ENCODE results near the gene BIVM. TPM values are rescaled to one million over a fixed set of nuclear protein-coding genes. Genes with fewer than 3 reads are reported as not detected.

Gene BIVM
- total RNA-seq, 1 donor from 2014 or later: 43.2 TPM

DNA sequence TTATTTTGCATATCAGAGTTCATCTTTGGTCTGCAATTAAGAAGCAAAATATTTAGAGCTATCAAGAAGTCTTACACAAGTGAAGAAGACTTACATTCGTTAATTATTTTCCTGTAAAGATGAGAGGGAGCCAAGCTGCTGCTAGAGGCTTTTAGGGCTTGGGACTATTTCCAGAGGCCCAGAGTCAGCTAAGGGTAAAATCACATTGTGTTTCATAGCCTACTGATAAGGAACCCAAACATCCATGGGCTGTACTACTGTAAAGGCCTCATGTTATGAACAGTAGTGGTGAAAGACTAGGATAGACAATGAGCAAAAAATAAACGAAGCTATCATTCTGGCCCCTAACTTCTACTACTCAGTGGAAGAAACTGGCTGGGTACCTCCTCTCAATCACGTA is 14.4 kb upstream of the BIVM start:
- FAIRE-seq (no peak), DNase-seq (ENCODE audit: low spot score in 2 of 2) (no peak)

DNA sequence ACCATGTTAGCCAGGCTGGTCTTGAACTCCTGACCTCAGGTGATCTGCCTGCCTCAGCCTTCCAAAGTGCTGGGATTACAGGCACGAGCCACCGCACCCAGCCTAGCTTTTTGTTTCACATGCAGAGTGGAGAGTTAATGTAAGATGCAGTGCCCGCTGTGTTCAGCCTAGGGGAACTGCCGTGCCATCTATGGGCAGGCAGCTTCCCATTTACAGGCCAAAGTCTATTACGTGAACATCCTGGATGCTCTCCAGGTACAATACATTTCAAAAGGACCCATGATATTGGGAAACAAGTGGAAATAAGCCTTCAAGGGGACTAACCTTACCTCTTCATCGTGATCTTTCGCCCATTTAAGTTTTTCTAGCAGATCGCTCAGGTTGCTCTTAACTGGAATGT is 10.2 kb upstream of the BIVM start:
- FAIRE-seq: no peak
- no peak for DNase-seq (ENCODE audit: low spot score in 2 of 2)

DNA sequence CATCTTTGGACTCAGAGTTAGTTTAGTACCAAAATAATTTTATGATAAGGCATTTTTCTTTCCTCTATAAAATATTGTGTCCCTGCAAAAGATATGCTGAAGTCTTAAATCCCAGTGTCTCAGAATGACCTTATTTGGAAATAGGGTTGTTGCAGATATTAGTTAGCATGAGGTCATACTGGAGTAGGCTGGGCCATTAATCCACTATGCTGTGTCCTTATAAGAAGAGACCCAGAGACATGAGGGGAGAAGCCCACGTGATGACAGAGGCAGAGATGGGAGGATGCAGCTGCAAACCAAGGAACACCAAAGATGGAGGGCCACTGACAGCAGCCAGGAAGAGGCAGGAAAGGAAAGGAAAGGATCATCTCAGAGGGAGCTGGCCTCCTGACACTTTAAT is 6.5 kb upstream of the BIVM start:
- DNase-seq (ENCODE audit: low spot score in 2 of 2) (no peak), FAIRE-seq (no peak)

DNA sequence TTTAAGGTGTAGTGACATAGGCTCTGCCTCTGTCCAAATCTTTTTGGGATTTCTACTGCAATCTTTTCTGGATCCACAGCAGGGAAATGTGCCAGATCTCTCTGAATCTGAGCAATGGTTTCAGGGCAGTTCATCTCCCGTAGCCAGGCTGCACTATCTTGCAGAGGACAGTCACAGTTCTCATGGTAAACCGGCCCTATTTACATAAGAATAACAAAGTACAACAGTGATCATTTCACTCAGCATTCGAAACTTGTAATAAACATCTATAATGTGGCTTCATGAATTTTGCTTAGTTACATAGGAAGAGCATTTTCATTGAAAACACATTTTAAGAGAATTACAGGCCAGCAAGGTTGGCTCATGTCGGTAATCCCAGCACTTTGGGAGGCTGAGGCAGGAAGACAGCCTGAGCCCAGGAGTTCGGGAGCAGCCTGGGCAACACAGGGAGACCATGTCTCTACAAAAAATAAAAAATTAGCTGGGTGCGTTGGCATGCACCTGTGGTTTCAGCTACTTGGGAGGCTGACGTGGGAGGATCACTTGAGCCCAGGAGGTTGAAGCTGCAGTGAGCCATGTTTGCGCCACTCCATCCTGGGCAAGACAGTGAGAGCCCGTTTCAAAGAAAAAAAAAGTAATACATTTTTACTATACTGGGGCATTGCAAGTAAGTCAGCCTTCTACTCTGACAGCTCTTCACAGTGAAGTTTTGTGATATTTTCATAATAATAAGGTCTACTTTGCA is 5.1 kb upstream of the BIVM start:
- DNase-seq (ENCODE audit: low spot score in 2 of 2) (no peak), FAIRE-seq (no peak)

DNA sequence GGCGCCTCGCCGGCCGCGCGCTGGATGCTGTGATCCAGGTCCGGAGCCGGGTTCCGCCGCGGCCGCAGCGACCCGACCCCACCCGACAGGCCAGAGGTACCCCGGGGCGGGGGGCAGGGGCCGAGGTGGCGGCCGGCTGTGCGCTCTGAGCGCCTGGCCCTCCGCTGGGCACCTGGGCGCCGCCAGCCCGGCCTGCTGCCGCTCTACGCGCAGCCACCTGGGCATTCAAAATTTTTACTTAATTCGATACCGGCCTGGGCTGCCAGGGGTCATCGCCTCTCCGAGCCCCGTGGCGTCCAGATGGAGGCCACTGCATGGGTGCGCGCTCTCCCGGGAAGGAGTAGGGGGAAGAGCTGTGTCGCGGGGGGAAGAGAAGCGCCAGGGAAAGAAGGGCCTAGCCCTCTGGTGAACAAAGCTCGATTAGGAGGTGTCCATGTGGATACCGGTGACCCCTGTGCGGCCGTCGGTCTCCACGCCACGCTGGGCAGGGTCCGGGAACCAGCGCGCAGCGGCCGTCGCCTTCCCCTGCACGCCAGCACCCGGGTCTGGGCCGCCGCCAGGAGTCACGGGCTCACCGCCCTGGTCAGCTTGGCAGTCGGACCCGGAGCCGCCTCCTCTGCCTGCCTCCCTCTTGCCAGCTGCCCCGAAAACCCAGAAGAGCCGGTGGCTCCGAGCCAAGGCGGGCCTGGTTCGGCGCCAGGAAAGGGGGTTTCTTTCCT is 666 bp downstream of the BIVM start:
- DNase-seq (ENCODE audit: low spot score in 2 of 2): peak; percentile 44 to 62
- no peak for FAIRE-seq

DNA sequence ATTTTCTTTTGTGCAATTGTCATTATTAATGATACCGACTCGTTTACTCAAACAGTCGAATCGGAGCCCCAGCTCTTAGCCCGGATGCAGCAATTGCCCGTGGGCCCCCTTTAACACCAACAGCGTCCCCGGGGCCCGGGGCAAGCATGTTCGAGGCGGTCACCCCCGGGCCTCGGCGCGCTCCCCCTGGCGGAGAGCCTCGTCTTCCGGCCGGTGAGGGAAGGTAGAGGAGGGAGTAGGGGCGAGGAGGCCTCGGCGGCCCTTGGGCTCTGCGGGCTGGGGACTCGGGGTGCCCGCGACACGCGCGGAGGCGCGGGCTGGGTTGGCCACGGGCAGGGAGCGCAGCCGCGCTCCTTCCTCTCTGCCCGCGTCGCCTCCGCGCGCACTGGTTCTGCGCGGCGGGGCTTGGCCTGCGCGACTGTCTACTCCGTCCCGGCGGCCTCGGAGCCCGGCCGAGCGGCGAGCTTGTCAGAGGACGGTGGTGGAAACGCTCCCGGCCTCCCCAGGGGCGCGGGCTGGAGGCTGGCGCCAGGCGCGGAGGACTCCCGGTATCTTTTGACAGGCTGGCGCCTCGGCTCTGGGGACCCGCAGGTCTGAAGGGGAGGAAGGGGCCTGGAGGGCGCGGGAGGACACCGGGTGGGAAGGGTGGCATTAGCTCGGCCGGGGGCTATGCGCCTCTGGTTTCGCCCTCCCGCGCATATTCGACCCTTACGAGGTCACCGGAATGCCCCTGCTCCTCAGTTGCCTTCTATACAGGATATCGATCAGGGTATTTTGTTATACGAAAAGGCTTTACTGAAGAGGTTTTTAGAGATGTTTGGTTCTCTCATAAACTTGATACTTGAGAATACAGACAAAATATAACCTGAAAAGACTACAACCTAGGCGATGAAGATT is 1.5 kb downstream of the BIVM start:
- no peak for FAIRE-seq
- peak; percentile 77 to 83 for DNase-seq (ENCODE audit: low spot score in 2 of 2)

DNA sequence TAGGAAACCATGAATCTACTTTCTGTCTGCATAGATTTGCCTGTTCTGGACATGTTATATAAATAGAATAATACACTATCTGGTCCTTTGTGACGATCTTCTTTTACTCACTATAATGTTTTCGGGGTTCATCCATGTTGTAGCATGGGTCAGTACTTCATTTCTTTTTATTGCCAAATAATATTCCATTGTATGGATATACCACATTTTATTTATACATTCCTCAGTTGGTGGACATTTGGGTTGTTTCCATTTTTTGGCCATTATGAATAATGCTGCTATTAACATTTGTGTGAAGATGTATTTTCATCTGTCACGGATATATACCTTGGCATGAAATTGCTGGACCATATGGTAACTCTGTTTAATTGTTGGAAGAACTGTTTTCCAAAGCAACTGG is 6.8 kb downstream of the BIVM start:
- DNase-seq (ENCODE audit: low spot score in 2 of 2) (no peak), FAIRE-seq (no peak)

DNA sequence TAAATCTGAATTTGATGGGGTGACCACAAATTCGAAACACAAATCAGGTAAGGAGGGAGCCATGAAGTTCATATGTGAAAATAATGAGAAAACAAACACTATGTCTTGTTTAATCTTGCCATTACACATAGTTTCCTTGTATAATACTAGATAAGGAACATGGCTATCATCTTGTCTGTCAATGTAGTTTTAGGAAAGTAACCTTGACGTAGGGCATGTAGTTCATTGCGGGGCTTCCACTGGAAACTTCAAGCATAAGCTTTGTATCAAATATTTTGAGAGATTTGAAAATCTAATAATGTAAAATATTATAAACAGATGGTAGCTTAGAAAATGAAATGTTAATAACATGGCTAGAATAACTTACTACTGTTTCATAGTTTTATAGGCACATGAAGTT is 8.8 kb downstream of the BIVM start:
- FAIRE-seq: no peak
- DNase-seq (ENCODE audit: low spot score in 2 of 2): no peak

DNA sequence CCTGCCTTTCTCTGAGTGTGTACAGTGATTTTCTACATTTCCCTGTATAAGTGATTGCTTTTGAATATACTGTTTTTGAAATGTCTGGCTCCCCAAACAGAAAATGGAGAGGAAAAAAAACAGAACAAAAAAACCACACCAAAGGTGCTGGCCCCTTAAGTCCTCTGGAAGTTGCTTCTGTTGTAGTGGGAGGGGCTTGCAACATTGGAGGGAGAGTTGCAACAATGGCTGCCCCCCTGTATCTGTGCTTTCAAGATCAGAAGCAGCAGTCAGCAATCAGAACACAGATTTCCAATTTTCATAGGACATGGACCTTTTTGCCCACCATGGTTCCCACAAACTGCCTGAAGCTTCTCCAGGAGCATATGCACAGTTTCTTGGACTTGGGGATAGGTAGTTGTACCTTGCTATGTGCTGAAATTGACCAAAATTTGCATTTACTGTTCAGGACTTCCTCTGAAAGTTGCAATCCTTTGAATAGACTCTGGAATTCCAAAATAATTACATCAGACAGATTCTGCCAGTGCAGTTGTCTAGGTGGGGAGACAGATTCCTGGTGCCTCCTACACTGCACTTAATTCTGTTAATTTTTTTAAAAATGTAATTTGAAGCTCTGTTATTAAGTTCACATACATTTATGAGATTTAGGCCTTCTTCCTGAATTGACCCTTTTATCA is 13.8 kb downstream of the BIVM start:
- FAIRE-seq (no peak), DNase-seq (ENCODE audit: low spot score in 2 of 2) (no peak)

DNA sequence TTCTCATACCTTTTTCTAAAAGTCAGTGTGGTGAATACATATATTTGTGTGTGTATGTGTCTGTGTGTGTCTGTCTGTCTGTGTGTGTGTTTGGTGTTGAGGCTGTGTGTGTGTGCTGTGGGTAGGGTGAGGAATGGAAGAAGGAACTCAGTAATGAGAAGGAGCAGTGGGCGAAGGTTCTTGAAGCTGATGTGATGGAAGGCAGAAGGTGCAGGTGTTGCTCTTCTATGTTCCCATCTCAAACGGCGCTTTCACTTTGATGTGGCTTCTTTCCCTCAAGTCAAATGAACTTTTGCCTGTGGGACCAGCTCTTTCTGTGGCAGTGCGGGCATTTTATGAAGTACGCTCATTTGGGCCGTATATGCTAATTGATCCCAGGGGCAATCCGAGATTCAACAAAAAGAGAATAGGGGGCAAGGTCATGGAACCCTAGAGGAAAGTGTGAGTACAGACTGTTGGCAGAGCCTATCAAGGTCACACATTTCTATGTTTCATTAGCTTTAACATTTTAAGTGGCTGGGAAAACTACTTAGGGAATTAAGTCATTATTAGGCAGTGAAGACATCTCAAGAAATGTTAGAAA is 15.2 kb downstream of the BIVM start:
- DNase-seq (ENCODE audit: low spot score in 2 of 2) (no peak), FAIRE-seq (no peak)

DNA sequence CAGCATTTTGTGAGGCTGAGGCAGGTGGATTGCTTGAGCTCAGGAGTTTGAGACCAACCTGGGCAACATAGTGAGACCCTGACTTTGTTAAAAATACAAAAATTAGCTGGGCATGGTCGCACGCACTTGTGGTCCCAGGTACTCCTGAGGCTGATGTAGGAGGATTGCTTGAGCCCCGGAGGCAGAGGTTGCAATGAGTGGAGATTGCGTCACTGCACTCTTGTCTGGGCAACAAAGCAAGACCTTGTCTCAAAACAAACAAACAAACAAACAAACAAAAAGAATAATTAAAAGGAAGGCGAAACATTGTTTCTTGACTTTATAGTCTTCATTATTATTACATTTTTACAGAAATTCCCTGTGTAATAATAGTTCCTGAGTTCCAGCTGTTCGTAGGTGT is 15.9 kb downstream of the BIVM start:
- DNase-seq (ENCODE audit: low spot score in 2 of 2) (no peak), FAIRE-seq (no peak)

DNA sequence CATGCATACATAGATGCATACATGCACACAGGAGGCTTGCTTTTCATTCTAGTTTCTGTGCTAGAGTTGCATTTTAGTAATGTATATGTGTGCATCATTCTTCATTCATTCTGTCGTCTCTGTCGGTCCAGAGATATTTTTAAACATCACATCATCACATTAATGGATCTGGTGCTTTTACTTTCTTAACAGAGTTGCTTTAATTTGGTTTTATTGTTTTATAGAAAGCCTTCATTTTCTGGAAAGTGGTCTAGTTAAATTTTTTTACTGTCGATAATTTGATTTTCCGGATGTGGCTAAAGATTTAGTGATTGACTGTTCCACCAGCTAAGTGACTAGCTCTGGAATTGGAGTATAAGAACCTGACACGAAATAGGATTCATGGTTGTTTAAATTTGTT is 16.9 kb downstream of the BIVM start:
- no peak for FAIRE-seq

DNA sequence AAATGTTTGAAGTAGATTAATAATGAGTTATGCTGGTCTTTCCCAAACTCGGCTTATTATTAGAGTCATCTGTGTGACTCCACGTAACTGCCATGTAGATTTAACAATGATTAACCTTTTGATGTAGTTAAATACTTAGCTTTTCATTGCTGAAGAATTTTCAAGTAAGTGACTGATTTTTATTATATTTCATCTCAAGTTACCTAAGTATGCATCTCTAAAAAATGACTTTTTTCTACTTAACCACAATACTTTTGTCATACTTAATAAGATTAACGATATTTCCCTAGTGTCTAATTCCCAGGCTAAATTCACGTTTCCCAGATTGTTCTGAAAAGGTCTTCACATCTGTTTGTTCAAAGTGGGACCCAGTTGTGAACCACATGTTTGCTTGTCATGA is 17.8 kb downstream of the BIVM start:
- FAIRE-seq (no peak), DNase-seq (ENCODE audit: low spot score in 2 of 2) (no peak)

More for the DNA sequence above, 16.9 kb downstream of the BIVM start:
- no peak for DNase-seq (ENCODE audit: low spot score in 2 of 2)

DNA sequence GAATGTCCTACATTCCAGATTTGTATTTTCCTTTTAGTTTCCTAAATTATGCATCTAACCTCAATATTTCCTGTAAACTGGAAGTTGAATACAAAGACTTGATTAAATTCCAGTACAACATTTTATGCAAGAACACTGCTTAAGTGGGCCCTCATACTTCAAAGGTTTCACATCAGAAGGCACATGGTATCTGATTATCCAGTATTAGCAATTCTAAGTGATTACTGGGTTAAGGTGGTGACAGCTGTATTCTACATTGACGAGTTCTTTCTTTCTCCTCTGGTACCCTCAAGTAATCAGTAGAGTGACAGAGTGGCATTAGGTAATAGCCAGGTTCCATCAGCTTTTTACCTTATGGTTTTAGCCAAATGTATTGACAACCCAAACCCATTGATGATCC is 18.3 kb downstream of the BIVM start:
- DNase-seq (ENCODE audit: low spot score in 2 of 2) (no peak), FAIRE-seq (no peak)

DNA sequence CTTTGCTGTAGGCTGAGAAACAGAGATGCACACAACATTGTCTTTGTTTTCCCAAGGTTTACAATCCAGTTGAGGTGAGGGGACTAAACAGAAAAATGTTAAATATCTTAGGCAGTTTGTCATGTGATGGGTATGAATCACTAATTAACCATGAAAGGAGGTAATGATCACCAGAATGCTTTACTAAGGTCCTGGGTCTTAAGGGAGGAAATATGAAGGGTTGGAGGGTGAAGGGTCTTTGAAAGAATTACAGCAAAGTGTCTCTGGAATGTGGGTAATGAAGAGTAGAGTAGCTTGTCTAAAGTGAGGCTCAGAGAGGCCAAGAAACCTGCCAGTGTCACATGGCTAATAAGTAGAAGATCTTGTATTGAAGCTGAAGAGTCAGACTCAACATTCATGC is 19.0 kb downstream of the BIVM start:
- FAIRE-seq (no peak), DNase-seq (ENCODE audit: low spot score in 2 of 2) (no peak)

DNA sequence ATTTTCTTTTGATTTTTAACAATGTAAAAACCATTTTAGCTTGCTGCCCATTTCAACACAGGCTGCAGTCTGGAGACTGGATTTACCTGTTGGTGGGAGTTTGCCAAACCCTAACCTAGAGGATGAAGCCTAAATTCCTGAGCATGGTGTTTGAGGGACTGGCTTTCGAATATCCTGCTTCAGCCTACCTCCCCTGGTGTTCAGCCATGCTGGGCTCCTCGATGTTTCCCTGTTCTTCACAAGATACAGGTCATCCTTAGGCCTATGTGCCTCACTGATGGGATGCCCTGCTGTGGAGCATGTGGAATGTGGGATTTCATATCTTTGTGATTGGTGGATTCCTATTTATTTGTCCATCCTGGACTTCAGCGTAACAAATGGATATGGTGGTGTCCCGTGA is 26.5 kb downstream of the BIVM start:
- FAIRE-seq (no peak), DNase-seq (ENCODE audit: low spot score in 2 of 2) (no peak)

DNA sequence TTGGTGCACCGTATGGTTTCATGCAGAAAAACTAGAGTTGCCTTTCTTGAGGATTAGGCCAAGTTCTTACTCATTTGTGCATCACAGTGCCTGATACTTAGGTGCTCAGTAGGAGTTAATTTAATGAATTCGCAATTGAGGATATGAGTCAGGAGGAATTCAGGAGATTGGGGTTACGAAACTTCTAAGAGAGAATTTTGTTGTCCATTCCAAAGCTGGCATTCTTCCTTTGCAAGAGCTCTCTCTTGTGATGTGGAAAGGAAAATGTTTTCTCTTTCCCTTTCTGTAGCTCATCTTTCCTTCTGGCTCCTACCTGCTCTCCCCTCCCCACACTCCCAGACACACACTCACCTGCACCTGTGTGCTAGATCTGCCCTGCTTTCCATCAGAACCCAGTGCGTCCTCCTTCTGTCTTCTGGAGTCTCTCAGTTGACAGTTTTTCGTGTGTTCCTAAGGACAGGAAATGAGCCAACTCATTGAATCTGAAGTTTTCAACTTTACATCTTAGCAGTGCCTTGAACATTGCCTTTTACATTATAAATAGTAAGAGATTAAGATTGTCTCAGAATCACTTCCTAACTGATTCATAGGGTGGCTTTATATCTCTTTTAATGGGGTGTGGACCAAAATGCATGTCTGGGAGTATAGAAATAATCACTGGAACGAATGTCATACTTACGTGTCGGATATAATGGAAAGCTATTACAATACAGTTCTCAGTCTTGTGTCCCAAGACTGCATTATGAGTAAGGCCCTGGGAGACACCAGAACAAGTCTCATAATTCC is 27.2 kb downstream of the BIVM start:
- no peak for DNase-seq (ENCODE audit: low spot score in 2 of 2)
- no peak for FAIRE-seq

DNA sequence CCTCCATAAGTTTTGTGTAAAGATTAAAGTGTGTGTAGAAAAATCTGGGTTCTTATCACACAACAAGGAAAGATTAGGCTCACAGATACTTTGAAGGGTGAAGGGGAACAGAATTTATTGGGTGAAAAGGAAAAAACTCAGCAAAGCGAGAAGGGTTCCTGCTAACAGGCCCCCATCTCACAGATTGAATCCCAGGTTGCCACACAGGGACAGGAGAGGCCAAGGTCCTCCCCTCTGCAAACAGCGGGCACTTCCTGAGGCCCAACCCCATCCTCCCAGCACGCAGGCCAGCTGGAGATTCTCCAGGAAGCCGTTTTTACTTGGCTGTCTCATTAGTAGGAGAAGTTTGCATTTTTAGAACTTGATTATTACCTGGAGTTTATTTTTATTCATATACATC is 31.7 kb downstream of the BIVM start:
- DNase-seq (ENCODE audit: low spot score in 2 of 2) (no peak), FAIRE-seq (no peak)

DNA sequence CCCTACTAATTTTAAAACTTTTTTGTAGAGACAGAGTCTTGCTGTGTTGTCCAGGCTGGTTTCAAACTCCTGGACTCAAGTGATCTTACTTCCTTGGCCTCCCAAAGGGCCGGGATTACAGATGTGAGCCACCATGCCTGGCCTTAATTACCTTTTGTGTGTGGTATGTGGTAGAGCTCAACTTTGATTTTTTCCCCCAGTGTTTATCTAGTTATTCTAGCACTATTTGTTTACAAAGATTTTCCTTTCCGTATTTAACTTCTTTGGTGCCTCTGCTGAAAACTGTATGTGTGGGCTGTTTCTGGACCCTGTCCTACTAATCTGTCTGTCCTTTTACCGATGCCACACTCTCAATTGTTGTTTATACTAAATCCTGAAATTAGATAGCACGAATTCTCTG is 37.6 kb downstream of the BIVM start:
- DNase-seq (ENCODE audit: low spot score in 2 of 2) (no peak), FAIRE-seq (no peak)

DNA sequence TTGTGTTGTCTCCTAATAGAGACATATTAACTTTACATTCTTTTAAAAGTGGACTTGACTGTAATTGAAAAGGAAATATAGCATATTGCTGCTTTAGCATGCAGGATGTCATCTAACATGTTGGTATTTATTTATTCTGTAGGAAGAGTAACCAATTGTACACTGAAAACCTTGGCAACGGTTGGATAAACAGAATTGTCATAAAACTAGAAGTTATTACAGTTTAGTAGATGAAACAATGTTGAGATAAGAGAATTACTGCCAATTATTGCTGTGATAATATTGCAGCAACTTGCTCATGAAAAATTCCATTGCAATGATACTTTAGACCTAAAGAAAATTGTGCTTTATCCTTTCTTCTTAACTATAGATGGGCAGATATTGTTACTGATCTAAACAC is 39.4 kb downstream of the BIVM start:
- FAIRE-seq (no peak), DNase-seq (ENCODE audit: low spot score in 2 of 2) (no peak)
